HG03520 (cell line): ENCODE measurements around the gene MAN2C1.
"Not testable (repeated sequence)": the region's sequence is repeated elsewhere in the genome, so short reads cannot be mapped to it uniquely, and the experiment has no call there.

Source experiments
- ATAC-seq: cut with Tn5 transposase; IDR thresholded peaks from one replicate; pipeline ENCODE4 v1.9.1; 2021; ENCODE audit warnings: mild to moderate bottlenecking, moderate library complexity; ENCODE audit not compliant: unreplicated experiment

MAN2C1 gene

DNA sequence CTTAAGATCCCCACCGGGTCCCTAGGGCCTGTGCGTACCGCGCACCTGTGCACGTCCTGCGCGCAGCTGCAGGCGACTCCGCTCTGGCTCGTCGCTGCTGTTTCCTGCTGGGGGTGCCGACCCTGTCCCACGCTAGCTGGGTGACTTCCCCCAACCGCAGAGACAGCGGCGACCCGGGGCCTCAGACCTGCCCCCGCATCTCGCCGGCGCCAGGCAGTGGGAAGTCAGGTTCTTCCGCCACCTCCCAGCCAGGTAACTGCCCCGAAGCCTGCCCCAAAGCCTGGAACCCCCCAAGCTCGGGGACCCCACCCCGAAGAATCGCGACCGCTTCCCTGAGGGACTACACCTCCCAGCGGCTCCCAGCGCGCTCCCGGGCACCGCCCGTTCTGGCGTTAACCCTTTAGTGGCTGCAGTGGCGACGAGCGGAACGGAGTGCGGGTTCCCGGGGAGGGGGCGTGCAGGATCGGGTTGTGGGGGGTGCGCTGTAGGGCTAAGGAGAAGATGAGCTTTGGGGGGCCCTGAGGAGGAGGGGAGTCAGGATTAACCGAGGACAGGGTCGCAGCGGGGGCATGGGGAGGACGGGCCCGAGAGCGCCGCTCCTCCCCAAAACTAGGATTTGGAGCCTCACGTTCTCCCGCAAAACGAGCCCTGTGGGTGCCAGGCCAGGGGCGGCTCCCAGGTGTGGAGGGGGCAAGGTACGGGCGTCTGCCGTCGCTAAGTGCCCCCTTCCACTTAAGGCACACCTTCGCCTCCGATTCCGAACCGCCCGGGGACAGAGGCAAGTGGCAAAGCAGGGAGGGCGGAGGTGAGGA, 21.0 kb downstream of the MAN2C1 start:
- ATAC-seq = no peak

DNA sequence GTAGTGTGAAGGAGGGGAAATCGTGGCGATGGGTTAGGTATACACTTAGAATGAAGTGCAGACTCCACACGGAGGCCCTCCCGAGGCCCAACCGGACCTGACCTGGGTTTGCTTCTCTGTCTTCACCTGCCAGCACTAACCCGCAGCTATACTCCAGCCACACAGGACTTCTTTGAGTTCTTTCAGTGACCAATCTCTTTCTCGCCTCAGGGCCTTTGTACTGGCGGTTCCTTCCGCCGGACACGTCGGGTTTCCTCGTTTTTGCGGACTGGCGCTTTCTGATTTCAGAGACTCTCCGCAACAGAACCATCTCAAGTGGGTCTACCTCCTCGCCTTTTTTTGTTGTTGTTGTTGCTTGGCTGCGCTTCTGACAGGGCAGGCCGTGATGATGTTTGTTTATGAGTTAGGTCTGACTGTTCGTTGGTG, 21.6 kb downstream of the MAN2C1 start, which contains the start of gene NEIL1:
Gene NEIL1 (plus strand): TSS at position 244 of the 426 bp plus-strand sequence. CDS start 1,867 bp downstream, outside the sequence.
- no peak for ATAC-seq

DNA sequence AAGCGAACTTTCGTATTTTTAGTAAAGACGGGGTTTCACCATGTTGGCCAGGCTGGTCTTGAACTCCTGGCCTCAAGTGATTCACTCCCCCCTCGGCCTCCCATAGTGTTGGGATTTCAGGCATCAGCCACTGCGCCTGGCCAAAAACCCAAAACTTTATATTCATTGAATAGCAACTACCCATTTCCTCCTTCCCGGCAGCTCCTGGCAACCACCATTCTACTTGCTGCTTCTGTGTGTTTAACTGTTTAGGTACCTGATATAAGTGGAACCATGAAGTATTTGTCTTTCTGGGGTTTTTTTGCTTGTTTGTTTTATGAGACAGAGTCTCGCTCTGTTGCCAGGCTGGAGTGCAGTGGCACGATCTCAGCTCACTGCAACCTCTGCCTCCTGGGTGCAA, 24.5 kb downstream of the MAN2C1 start:
- not testable (repeated sequence) for ATAC-seq

- ATAC-seq = no peak
Observed at GRCh38 chr15:75342221-75342620, 26.2 kb downstream of the MAN2C1 start.

GRCh38 chr15:75339531-75340240, 28.7 kb downstream of the MAN2C1 start:
- ATAC-seq = no peak

GRCh38 chr15:75338661-75339240, 29.7 kb downstream of the MAN2C1 start:
- ATAC-seq = no peak

- ATAC-seq = no peak
Observed at GRCh38 chr15:75335705-75336355, 32.6 kb downstream of the MAN2C1 start, which contains the start of gene COMMD4. COMMD4 (plus strand) TSS chr15:75336063; CDS start chr15:75336090, 27 bp downstream.

- no peak for ATAC-seq
Observed at GRCh38 chr15:75335313-75335704, 33.1 kb downstream of the MAN2C1 start.

GRCh38 chr15:75333654-75334419, 34.6 kb downstream of the MAN2C1 start:
- ATAC-seq = not testable (repeated sequence)

- not testable (repeated sequence) for ATAC-seq
Observed at GRCh38 chr15:75332093-75332492, 36.3 kb downstream of the MAN2C1 start.

DNA sequence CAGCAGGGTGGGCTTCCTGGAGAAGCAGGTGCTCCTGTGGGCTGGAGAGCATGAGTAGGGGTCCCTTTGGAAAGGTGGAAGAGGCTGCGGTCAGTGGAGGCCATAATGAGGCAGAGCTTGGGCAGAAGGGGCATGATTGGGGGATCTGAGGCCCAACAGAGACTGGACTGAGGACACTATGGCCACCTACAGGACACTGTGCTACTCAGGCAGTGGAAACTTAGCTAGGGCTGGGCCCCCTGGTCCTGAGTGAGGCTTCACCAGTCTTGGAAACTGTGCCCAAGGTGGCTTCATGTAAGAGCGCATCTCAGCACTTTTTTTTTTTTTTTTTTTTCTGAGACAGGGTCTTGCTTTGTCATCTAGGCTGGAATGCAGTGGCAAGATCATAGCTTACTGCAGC, 38.8 kb downstream of the MAN2C1 start:
- ATAC-seq = no peak

DNA sequence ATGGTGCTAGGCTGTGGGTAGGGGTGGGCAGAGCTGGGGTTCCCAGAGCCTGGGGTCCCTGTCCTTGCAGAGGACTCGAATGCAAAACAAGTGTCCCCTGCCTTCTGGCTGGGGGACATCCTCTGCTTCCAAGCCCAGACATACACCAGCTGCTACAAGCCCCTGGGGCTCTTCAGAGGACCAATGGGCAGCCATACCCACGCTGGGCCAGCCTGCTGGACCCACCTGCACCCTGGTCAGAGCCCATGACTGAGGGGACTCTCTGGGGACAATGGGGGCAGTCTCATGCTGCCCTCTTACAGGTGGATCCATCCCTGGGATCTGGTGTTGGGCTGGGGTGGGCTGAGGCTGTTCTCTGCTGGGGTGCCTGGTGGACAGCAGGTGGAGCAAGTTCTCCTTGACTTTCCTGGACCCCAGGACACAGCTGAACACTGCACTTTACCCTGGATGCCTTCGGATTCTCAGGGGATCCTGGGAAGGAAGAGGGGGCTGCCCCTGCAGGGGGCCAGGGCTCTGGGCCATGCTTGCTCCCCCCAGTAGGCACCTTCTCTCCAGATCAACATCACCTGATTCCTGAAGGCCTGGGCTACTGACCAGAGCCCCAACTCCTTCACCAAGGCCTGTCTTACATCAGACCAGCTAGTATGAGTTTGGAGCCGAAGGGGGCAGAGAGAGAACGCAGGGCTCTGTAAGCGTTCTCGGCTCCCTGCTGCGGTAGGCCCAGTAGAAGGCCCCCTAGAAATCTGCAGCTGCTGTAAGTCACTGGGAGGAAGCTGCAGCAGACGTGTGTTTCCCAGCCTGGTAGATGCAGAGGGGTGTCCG, 39.7 kb downstream of the MAN2C1 start:
- ATAC-seq = no peak

DNA sequence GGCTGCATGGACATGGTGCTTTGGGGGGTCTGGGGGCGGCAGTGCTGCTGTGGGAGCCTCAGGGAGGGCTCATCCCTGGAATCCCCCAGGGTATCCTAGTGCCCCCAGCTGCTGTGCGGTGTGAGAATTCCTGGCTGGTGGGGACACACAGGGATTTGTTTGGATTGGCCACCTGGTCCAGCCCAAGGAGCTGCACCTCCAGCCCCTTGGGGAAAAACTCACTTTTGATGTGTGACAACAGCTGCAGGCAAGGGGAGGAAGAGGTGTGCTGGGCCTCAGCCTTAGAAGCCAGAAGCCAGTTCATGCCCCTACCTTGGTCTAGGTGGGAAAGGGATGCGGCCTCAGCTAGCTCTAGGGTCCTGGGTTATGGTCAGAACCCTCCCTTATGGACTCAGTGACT, 40.9 kb downstream of the MAN2C1 start:
- ATAC-seq = no peak

- no peak for ATAC-seq
Observed at GRCh38 chr15:75327005-75327404, 41.4 kb downstream of the MAN2C1 start.

DNA sequence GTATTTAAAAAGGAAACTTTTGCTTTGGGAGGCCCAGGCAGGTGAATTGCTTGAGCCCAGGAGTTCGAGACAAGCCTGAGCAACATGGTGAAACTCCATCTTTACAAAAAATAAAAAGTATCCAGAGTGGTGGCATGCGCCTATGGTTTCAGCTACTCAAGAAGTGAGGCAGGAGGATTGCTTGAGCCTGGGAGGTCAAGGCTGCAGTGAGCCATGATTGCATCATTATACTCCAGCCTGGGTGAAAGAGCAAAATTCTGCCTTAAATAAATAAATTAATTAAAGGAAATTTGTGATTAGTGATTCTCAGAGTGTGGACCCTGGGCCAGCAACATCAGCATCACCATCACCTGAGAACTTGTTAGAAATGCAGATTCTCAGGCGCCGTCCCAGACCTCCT, 42.5 kb downstream of the MAN2C1 start:
- ATAC-seq = no peak

DNA sequence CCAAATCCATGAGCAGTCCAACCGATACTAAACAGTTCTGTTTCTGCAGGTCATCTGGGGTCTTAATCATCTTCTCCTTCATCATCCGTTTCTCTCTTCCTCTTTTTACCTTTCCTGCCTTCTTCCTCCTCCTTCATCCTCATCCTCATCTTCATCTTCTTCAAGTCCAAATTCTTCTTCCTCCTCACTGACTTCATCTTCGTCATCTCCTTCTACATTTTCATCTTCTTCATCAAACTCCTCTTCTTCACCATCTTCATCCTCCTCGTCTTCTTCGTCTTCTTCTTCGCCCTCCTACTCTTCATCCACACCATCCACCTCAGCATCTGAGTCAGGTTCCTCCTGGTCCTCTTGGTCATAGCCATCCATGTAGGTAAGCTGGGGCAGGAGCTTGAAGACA, 46.7 kb downstream of the MAN2C1 start:
- no peak for ATAC-seq

GRCh38 chr15:75319231-75319897, 49.0 kb downstream of the MAN2C1 start:
- not testable (repeated sequence) for ATAC-seq

DNA sequence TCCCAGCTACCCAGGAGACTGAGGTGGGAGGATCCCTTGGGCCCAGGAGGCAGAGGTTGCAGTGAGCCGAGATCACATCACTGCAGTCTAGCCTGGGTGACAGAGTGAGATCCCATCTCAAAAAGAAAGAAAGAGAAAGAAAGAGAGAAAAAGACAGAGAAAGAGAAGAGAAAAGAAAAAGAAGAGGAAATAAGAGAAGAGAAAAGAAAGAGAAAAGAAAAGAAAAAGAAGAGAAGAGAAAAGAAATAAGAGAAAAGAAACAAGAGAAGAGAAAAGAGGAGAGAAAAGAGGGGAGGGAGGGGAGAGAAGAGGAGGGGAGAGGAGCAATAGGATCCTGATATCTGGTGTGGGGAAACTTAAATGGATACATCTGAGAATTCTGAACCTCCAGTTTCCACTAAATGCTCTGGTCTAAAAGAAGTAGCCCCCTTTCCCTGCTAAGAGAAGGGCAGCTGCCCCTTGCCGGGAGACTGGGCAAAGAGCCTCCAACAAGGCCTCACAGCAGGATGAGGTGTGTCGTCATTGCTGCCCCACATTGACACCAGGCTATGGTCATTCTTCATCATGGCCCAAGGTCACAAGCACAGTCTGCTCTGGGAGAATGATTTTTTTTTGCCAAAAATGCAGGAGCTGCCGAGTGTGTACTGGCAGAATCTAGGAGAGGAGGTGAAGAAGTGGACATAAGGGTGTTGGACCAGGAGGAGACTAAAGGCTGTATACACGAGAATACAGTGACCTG, 53.7 kb downstream of the MAN2C1 start:
- no peak for ATAC-seq
